Smooth muscle cell (in vitro differentiated cells): ENCODE results near the gene UGT2B11. TPM values are rescaled to one million over a fixed set of nuclear protein-coding genes. Genes with fewer than 3 reads are reported as not detected.
"Not testable (repeated sequence)": the region's sequence is repeated elsewhere in the genome, so short reads cannot be mapped to it uniquely, and the experiment has no call there.

Experiments used
- DNase-seq: peaks from one replicate; lab custom pipeline; 2025; ENCODE audit not compliant: unreplicated experiment; lab: John Stamatoyannopoulos, UW
- H2AFZ ChIP-seq: fragments of 200-600 bp; sonication (generic); 2 replicates; pipeline ENCODE4 v1.6.0; 2016; ENCODE audit warnings: antibody characterized with exemption, low read depth, mild to moderate bottlenecking
- H3F3A ChIP-seq: fragments of 200-600 bp; sonication (generic); 2 replicates; pipeline ENCODE4 v1.6.0; 2017; ENCODE audit warnings: antibody characterized with exemption, low read depth
- H3K27ac ChIP-seq: fragments of 200-600 bp; sonication (generic); 2 replicates; pipeline ENCODE4 v1.5.1; 2016; ENCODE audit warnings: low read depth, mild to moderate bottlenecking
- H3K27me3 ChIP-seq: fragments of 200-600 bp; sonication (generic); 2 replicates; pipeline ENCODE4 v1.6.1; 2016; ENCODE audit warnings: low read depth, mild to moderate bottlenecking
- H3K36me3 ChIP-seq: fragments of 200-600 bp; sonication (generic); 2 replicates; pipeline ENCODE4 v1.5.1; 2016; ENCODE audit warnings: low read depth
- H3K4me1 ChIP-seq: fragments of 200-600 bp; sonication (generic); 2 replicates; pipeline ENCODE4 v1.5.1; 2016; ENCODE audit warnings: low read depth
- H3K4me2 ChIP-seq: fragments of 200-600 bp; sonication (generic); 2 replicates; pipeline ENCODE4 v1.6.0; 2016; ENCODE audit warnings: mild to moderate bottlenecking
- H3K4me3 ChIP-seq: fragments of 200-600 bp; sonication (generic); 2 replicates; pipeline ENCODE4 v1.5.1; 2016; ENCODE audit warnings: mild to moderate bottlenecking
- H3K79me2 ChIP-seq: fragments of 200-600 bp; sonication (generic); 2 replicates; pipeline ENCODE4 v1.6.0; 2016; ENCODE audit warnings: low read depth, mild to moderate bottlenecking
- H3K9ac ChIP-seq: fragments of 200-600 bp; sonication (generic); 2 replicates; pipeline ENCODE4 v1.6.0; 2016; ENCODE audit warnings: low read depth
- H3K9me3 ChIP-seq: fragments of 200-600 bp; sonication (generic); replicated peaks from 2 replicates; pipeline ENCODE4 v1.5.1; 2016; ENCODE audit warnings: low read depth
- H4K20me1 ChIP-seq: fragments of 200-600 bp; sonication (generic); 2 replicates; pipeline ENCODE4 v1.6.0; 2016; ENCODE audit warnings: low read depth
- CTCF ChIP-seq: fragments of 200-600 bp; sonication (generic); IDR thresholded peaks from 2 replicates; pipeline ENCODE4 v1.5.1; 2017; ENCODE audit warnings: borderline replicate concordance, mild to moderate bottlenecking, antibody characterized with exemption; ENCODE audit not compliant: insufficient read depth, poor library complexity, severe bottlenecking
- WGBS: methylation state at CpG from one replicate; pipeline ENCODE4 v1.1.7; 2016; ENCODE audit warnings: low lambda C conversion rate; 5-methylcytosine and 5-hydroxymethylcytosine counted together
- polyA plus RNA-seq: library from polyadenylated mRNA; unstranded; fragments of >200 nt; fragmentation: Nextera tagmentation; extraction: Ambion mirVana; gene quantifications from 2 replicates; pipeline ENCODE4 v1.2.1, GENCODE V29; 2016
- total RNA-seq: library from RNA; depleted of rRNA; stranded (reverse); fragments of >200 nt; gene quantifications from 2 replicates; pipeline ENCODE4 v1.2.3, GENCODE V29; 2014

UGT2B11 gene
- total and polyA plus RNA-seq, 2 experiments from 2014 or later = not detected

GRCh38 chr4:69181519-69182169 lies 32.9 kb downstream of the UGT2B11 start:
- H3K9ac ChIP-seq, H3K4me1 ChIP-seq, H3K27me3 ChIP-seq, DNase-seq, H3K36me3 ChIP-seq, H3K9me3 ChIP-seq, H3K79me2 ChIP-seq, H3K4me3 ChIP-seq, H2AFZ ChIP-seq, H3F3A ChIP-seq, H3K4me2 ChIP-seq, H3K27ac ChIP-seq, H4K20me1 ChIP-seq: not testable (repeated sequence)
- 96% methylated on average over 6 of the region's 6 CpGs for WGBS

GRCh38 chr4:69179817-69180216 lies 34.7 kb downstream of the UGT2B11 start:
- H3K4me2 ChIP-seq, DNase-seq, H3K27me3 ChIP-seq, H3K4me1 ChIP-seq, H2AFZ ChIP-seq, H3F3A ChIP-seq, H3K79me2 ChIP-seq, H3K9ac ChIP-seq, H3K27ac ChIP-seq, H3K36me3 ChIP-seq, H3K4me3 ChIP-seq, H3K9me3 ChIP-seq, H4K20me1 ChIP-seq: not testable (repeated sequence)
- 94% methylated on average over 1 of the region's 1 CpG for WGBS

GRCh38 chr4:69178751-69179205 lies 35.8 kb downstream of the UGT2B11 start:
- H4K20me1 ChIP-seq, H3F3A ChIP-seq, DNase-seq, H3K4me3 ChIP-seq, H3K9me3 ChIP-seq, H3K79me2 ChIP-seq, H3K27ac ChIP-seq, H3K9ac ChIP-seq, H3K36me3 ChIP-seq, H3K4me1 ChIP-seq, H2AFZ ChIP-seq, H3K27me3 ChIP-seq, H3K4me2 ChIP-seq: not testable (repeated sequence)
- WGBS = 85% methylated on average over 6 of the region's 6 CpGs

- H3K4me2 ChIP-seq, H3K79me2 ChIP-seq: not testable (repeated sequence)
- DNase-seq = peak; percentile 1
Observed at GRCh38 chr4:69170233-69171134, 44.1 kb downstream of the UGT2B11 start.

GRCh38 chr4:69169171-69169570 lies 45.4 kb downstream of the UGT2B11 start:
- H3K9me3 ChIP-seq, H3F3A ChIP-seq, H3K27ac ChIP-seq, H3K79me2 ChIP-seq, H3K4me3 ChIP-seq, H4K20me1 ChIP-seq, H2AFZ ChIP-seq, H3K9ac ChIP-seq, DNase-seq, H3K4me2 ChIP-seq, H3K27me3 ChIP-seq, H3K4me1 ChIP-seq, H3K36me3 ChIP-seq: not testable (repeated sequence)
- WGBS = 98% methylated on average over 4 of the region's 4 CpGs

More at GRCh38 chr4:69170233-69171134, 44.1 kb downstream of the UGT2B11 start:
- not testable (repeated sequence) for H3F3A ChIP-seq, H4K20me1 ChIP-seq, H3K9ac ChIP-seq, H3K36me3 ChIP-seq, H3K27me3 ChIP-seq, H3K9me3 ChIP-seq, H3K4me1 ChIP-seq, H3K4me3 ChIP-seq, H3K27ac ChIP-seq
- peak; percentile 71 for TF ChIP-seq CTCF
- peak overlapping the region; percentile 89 for H2AFZ ChIP-seq
- 46% methylated on average over 2 of the region's 2 CpGs for WGBS
